Glutamatergic neuron (in vitro differentiated cells): ENCODE results near the gene FHIT. TPM values are rescaled to one million over a fixed set of nuclear protein-coding genes. Genes with fewer than 3 reads are reported as not detected.

ENCODE experiments used
- DNase-seq: peaks from one replicate; pipeline ENCODE4 v3.0.0; 2022
- H3K27ac Mint-ChIP-seq: one replicate; pipeline ENCODE4 v1.8.0; 2020; ENCODE audit warnings: mild to moderate bottlenecking, mixed read lengths, inconsistent platforms; ENCODE audit not compliant: unreplicated experiment
- H3K27me3 Mint-ChIP-seq: one replicate; pipeline ENCODE4 v1.8.0; 2020; ENCODE audit warnings: mild to moderate bottlenecking, moderate library complexity, mixed read lengths, inconsistent platforms; ENCODE audit not compliant: unreplicated experiment
- H3K36me3 Mint-ChIP-seq: one replicate; pipeline ENCODE4 v1.8.0; 2020; ENCODE audit warnings: mild to moderate bottlenecking, mixed read lengths, inconsistent platforms; ENCODE audit not compliant: unreplicated experiment
- H3K4me1 Mint-ChIP-seq: one replicate; pipeline ENCODE4 v1.8.0; 2020; ENCODE audit warnings: mild to moderate bottlenecking, low read depth, mixed read lengths, inconsistent platforms; ENCODE audit not compliant: unreplicated experiment
- H3K4me3 Mint-ChIP-seq: one replicate; pipeline ENCODE4 v1.8.0; 2020; ENCODE audit warnings: mild to moderate bottlenecking, mixed read lengths, inconsistent platforms; ENCODE audit not compliant: unreplicated experiment
- H3K9me3 Mint-ChIP-seq: one replicate; pipeline ENCODE4 v1.8.0; 2020; ENCODE audit warnings: mild to moderate bottlenecking, moderate library complexity, mixed read lengths, inconsistent platforms; ENCODE audit not compliant: unreplicated experiment
- total RNA-seq: library from RNA; stranded (reverse); fragmentation: NEBNext Ultra II Directional; extraction: Animal tissue kit (Norgen Biotek cat#: 25700); gene quantifications from one replicate; pipeline ENCODE4 v1.2.1, GENCODE V29; 2021; ENCODE audit not compliant: unreplicated experiment
- TF ChIP-seq, protein P1 (sequence below): fragments of 200-600 bp; sonication (generic); IDR thresholded peaks from one replicate; pipeline ENCODE4 v1.5.0; 2021; ENCODE audit not compliant: partially characterized antibody, unreplicated experiment

The FHIT gene
- total RNA-seq, 1 donor from 2014 or later = 15.2 TPM

DNA sequence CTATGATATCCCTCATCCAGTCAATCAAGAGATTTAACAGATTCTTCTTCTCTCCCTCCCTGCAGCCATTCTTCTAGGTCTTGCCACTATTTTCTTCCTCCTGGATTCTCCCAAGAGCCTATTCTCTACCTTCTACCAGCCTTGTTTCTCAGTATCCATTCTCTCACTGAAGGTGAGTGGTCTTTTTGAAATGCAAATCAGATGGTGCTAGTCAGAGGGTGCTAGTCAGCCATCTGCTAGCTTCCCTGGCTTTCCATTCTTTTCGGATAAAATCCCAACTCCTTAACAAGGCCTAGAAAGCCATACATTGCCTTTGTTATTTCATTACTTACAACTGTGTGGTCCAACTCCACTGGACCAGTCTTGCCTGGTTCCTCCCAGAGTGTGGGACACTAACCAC, 1467.1 kb downstream of the FHIT start:
- peaks cover 7% of the 10 kb centered on the region for H3K4me1 Mint-ChIP-seq
- no peaks in the 10 kb centered on the region for H3K9me3 Mint-ChIP-seq
- H3K4me3 Mint-ChIP-seq = no peak overlapping the region

DNA sequence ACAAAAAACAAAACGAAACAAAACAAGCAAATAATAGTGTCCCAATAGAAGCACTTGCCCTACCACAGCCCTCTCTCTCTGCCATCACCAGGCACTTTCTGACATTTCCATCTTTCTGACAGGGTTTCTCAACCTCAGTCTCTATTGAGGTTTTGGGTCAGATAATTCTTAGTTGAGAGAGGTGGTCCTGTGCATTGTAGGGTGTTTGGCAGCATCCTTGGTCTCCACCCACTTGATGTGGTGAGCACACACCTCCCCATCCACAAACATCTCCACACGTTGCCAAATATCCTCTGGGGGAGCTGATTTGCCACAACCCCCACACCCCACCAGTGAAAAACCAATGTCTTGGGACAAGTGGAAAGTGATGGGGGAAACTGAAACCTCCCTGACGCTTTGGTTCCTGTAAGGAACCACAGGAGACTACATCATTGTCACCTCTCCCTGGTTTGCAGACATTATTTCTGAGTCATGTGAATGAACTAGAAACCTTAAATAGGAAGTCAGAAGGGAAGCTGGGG, 1467.7 kb downstream of the FHIT start:
- TF ChIP-seq, protein P1, sequence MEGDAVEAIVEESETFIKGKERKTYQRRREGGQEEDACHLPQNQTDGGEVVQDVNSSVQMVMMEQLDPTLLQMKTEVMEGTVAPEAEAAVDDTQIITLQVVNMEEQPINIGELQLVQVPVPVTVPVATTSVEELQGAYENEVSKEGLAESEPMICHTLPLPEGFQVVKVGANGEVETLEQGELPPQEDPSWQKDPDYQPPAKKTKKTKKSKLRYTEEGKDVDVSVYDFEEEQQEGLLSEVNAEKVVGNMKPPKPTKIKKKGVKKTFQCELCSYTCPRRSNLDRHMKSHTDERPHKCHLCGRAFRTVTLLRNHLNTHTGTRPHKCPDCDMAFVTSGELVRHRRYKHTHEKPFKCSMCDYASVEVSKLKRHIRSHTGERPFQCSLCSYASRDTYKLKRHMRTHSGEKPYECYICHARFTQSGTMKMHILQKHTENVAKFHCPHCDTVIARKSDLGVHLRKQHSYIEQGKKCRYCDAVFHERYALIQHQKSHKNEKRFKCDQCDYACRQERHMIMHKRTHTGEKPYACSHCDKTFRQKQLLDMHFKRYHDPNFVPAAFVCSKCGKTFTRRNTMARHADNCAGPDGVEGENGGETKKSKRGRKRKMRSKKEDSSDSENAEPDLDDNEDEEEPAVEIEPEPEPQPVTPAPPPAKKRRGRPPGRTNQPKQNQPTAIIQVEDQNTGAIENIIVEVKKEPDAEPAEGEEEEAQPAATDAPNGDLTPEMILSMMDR = no peak
- Mint-ChIP-seq H3K4me3 (no peak overlapping the region), H3K27ac (no peak overlapping the region), H3K27me3 (no peaks in the 10 kb centered on the region), H3K36me3 (no peaks in the 10 kb centered on the region), H3K4me1 (peaks cover 7% of the 10 kb centered on the region), H3K9me3 (no peaks in the 10 kb centered on the region)
- DNase-seq = no peak

More for the DNA sequence above, 1467.1 kb downstream of the FHIT start:
- no peaks in the 10 kb centered on the region for H3K36me3 Mint-ChIP-seq
- DNase-seq = no peak
- no peaks in the 10 kb centered on the region for H3K27me3 Mint-ChIP-seq
- TF ChIP-seq, protein P1 = no peak
- no peak overlapping the region for H3K27ac Mint-ChIP-seq

DNA sequence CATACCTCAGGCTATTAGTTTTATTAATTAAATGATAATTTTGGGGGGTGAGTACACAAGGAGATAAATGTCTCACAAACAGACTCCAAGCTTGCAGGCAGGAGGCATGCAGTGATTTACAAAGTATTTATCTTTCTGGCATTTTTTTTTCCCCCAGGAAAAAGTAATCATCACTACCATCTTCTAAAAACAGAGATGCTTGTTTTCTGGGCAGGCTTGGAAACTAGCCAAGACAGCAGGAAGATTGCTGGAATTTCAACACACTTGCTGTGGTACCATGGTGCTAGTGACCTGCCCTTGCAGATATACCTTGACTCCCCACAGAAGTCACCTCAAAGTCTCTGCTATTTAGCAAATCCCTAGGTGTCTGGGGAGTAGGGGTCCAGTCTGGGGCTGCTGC, 1468.6 kb downstream of the FHIT start:
- H3K4me1 Mint-ChIP-seq = peaks cover 7% of the 10 kb centered on the region
- TF ChIP-seq, protein P1 = no peak
- DNase-seq = no peak
- no peaks in the 10 kb centered on the region for H3K36me3 Mint-ChIP-seq
- H3K27ac Mint-ChIP-seq = no peak overlapping the region
- H3K4me3 Mint-ChIP-seq = no peak overlapping the region
- no peaks in the 10 kb centered on the region for H3K27me3 Mint-ChIP-seq
- no peaks in the 10 kb centered on the region for H3K9me3 Mint-ChIP-seq

DNA sequence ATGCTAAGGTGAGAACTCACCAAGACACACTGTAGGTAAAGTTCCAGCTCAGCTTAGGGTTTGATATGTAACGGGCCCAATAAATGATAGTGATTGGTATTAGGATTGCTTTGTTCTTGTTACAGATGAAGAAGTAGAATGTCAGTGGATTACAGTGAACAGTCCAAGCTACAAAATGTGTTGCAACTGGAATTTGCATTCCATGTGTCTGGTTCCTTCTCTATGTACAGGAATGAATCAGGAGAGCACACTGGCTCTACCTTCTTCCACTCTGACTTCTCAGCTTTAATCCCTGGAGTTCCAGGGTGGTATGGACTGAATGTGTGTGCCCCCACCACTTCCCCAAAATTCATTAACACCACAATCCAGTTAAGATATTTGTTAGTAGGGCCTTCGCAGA, 1471.0 kb downstream of the FHIT start:
- H3K9me3 Mint-ChIP-seq = peaks cover 2% of the 10 kb centered on the region
- no peak overlapping the region for H3K27ac Mint-ChIP-seq
- peaks cover 9% of the 10 kb centered on the region for H3K4me1 Mint-ChIP-seq
- H3K36me3 Mint-ChIP-seq = no peaks in the 10 kb centered on the region
- TF ChIP-seq, protein P1 = no peak
- H3K4me3 Mint-ChIP-seq = no peak overlapping the region
- H3K27me3 Mint-ChIP-seq = peaks cover 3% of the 10 kb centered on the region
- no peak for DNase-seq

DNA sequence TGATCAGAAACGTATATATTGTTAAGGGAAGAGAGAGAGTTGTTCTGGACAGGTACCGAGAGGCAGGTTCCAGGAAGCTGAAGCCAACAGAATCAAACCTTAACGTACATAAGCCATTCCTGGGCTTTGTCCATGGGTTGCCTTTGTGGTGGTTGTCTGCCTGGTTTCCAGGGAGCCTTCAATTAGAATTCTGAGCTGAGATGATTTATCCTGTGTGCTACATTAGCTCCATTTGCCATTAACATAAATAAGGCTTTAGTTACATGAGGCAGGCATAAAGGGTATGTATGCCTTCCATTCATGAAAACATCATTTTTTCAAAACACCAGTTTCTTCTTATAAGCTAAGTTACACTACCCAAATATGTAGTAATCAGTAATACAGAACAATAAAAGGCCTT, 1472.0 kb downstream of the FHIT start:
- DNase-seq = no peak
- no peak overlapping the region for H3K27ac Mint-ChIP-seq
- no peaks in the 10 kb centered on the region for H3K36me3 Mint-ChIP-seq
- peaks cover 3% of the 10 kb centered on the region for H3K27me3 Mint-ChIP-seq
- peaks cover 9% of the 10 kb centered on the region for H3K4me1 Mint-ChIP-seq
- H3K4me3 Mint-ChIP-seq = no peak overlapping the region
- TF ChIP-seq, protein P1 = no peak
- H3K9me3 Mint-ChIP-seq = peaks cover 2% of the 10 kb centered on the region
